HFFc6 (cell line): ENCODE results near the gene SPACA7. TPM values are rescaled to one million over a fixed set of nuclear protein-coding genes. Genes with fewer than 3 reads are reported as not detected.

Source experiments
- DNase-seq: peaks from one replicate; pipeline ENCODE4 v3.0.0-alpha.2; 2018
- H3K27ac Mint-ChIP-seq: 2 replicates; pipeline ENCODE4 v1.8.0; 2020; ENCODE audit warnings: mild to moderate bottlenecking, mixed read lengths
- H3K27me3 Mint-ChIP-seq: 2 replicates; pipeline ENCODE4 v1.8.0; 2021; ENCODE audit warnings: mild to moderate bottlenecking, moderate library complexity, mixed read lengths; ENCODE audit not compliant: insufficient read depth
- H3K36me3 Mint-ChIP-seq: 2 replicates; pipeline ENCODE4 v1.8.0; 2021; ENCODE audit warnings: low read depth, mixed read lengths
- H3K4me1 Mint-ChIP-seq: 2 replicates; pipeline ENCODE4 v1.8.0; 2020; ENCODE audit warnings: low read depth, mixed read lengths
- H3K4me3 Mint-ChIP-seq: 2 replicates; pipeline ENCODE4 v1.8.0; 2020; ENCODE audit warnings: mild to moderate bottlenecking, moderate library complexity, mixed read lengths
- H3K9me3 Mint-ChIP-seq: 2 replicates; pipeline ENCODE4 v1.8.0; 2020; ENCODE audit warnings: mild to moderate bottlenecking, mixed read lengths
- total RNA-seq, 6 experiments: library from RNA; stranded (reverse); fragmentation: NEBNext Ultra II Directional; extraction: Animal tissue kit (Norgen Biotek cat#: 25700); gene quantifications; 2 replicates in 1 of 6; 3 replicates in 5 of 6; pipeline ENCODE4 v1.2.3, GENCODE V29; 2021
- TF ChIP-seq, protein P1 (sequence below): fragments of 200-600 bp; sonication (generic); IDR thresholded peaks from 2 replicates; pipeline ENCODE4 v1.5.0; 2021; ENCODE audit warnings: antibody characterized with exemption, mild to moderate bottlenecking

The SPACA7 gene
- total RNA-seq, 6 experiments from 2014 or later, result not detected

- Mint-ChIP-seq H3K36me3 (no peaks in the 10 kb centered on the region), H3K9me3 (no peaks in the 10 kb centered on the region), H3K4me3 (no peak overlapping the region), H3K4me1 (no peaks in the 10 kb centered on the region), H3K27ac (no peak overlapping the region), H3K27me3 (no peaks in the 10 kb centered on the region)
- no peak for DNase-seq
- TF ChIP-seq, protein P1, sequence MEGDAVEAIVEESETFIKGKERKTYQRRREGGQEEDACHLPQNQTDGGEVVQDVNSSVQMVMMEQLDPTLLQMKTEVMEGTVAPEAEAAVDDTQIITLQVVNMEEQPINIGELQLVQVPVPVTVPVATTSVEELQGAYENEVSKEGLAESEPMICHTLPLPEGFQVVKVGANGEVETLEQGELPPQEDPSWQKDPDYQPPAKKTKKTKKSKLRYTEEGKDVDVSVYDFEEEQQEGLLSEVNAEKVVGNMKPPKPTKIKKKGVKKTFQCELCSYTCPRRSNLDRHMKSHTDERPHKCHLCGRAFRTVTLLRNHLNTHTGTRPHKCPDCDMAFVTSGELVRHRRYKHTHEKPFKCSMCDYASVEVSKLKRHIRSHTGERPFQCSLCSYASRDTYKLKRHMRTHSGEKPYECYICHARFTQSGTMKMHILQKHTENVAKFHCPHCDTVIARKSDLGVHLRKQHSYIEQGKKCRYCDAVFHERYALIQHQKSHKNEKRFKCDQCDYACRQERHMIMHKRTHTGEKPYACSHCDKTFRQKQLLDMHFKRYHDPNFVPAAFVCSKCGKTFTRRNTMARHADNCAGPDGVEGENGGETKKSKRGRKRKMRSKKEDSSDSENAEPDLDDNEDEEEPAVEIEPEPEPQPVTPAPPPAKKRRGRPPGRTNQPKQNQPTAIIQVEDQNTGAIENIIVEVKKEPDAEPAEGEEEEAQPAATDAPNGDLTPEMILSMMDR, result no peak
These were observed 98.7 kb downstream of the SPACA7 start for GRCh38 chr13:112474869-112475268.

- TF ChIP-seq, protein P1, result no peak
- no peak overlapping the region for H3K27ac Mint-ChIP-seq
- H3K36me3 Mint-ChIP-seq, result 0 out of 2 replicates have a peak, but pooled peaks cover under 1% of the 10 kb centered on the region
- H3K9me3 Mint-ChIP-seq, result no peaks in the 10 kb centered on the region; the same call in 1 of the 2 replicates
- DNase-seq, result no peak
- no peaks in the 10 kb centered on the region for H3K27me3 Mint-ChIP-seq
- H3K4me3 Mint-ChIP-seq, result no peak overlapping the region
- no peaks in the 10 kb centered on the region for H3K4me1 Mint-ChIP-seq
These were observed 99.7 kb downstream of the SPACA7 start for GRCh38 chr13:112475889-112476288.

- TF ChIP-seq, protein P1, result no peak
- Mint-ChIP-seq H3K4me1 (peaks cover 9% of the 10 kb centered on the region; the same call in 1 of the 2 replicates), H3K36me3 (peaks cover 7% of the 10 kb centered on the region; the same call in 1 of the 2 replicates), H3K27me3 (no peaks in the 10 kb centered on the region), H3K9me3 (no peaks in the 10 kb centered on the region; the same call in 1 of the 2 replicates), H3K4me3 (no peak overlapping the region), H3K27ac (no peak overlapping the region)
- no peak for DNase-seq
These were observed 101.0 kb downstream of the SPACA7 start for GRCh38 chr13:112477070-112477619.

- Mint-ChIP-seq H3K27me3 (no peaks in the 10 kb centered on the region), H3K27ac (no peak overlapping the region), H3K36me3 (peaks cover 20% of the 10 kb centered on the region), H3K4me1 (peaks cover 9% of the 10 kb centered on the region; the same call in 1 of the 2 replicates), H3K9me3 (no peaks in the 10 kb centered on the region; the same call in 1 of the 2 replicates), H3K4me3 (no peak overlapping the region)
- DNase-seq, result no peak
- TF ChIP-seq, protein P1, result no peak
These were observed 103.2 kb downstream of the SPACA7 start for GRCh38 chr13:112479389-112479788.

GRCh38 chr13:112481458-112481857 is 105.3 kb downstream of the SPACA7 start:
- Mint-ChIP-seq H3K27ac (no peak overlapping the region), H3K4me1 (peaks cover 13% of the 10 kb centered on the region; the same call in 1 of the 2 replicates), H3K4me3 (no peak overlapping the region), H3K36me3 (peaks cover 20% of the 10 kb centered on the region), H3K27me3 (no peaks in the 10 kb centered on the region; the same call in 1 of the 2 replicates), H3K9me3 (no peaks in the 10 kb centered on the region; the same call in 1 of the 2 replicates)
- peak; percentile 11 for DNase-seq
- TF ChIP-seq, protein P1, result no peak
